GM19035 (cell line): Measurements from ENCODE around the gene BBS9.

Experiments
- ATAC-seq: cut with Tn5 transposase; IDR thresholded peaks from one replicate; pipeline ENCODE4 v1.9.1; 2021; ENCODE audit not compliant: unreplicated experiment

BBS9 gene

GRCh38 chr7:33639552-33640197 is 510.3 kb downstream of the BBS9 start:
- ATAC-seq: no peak

DNA sequence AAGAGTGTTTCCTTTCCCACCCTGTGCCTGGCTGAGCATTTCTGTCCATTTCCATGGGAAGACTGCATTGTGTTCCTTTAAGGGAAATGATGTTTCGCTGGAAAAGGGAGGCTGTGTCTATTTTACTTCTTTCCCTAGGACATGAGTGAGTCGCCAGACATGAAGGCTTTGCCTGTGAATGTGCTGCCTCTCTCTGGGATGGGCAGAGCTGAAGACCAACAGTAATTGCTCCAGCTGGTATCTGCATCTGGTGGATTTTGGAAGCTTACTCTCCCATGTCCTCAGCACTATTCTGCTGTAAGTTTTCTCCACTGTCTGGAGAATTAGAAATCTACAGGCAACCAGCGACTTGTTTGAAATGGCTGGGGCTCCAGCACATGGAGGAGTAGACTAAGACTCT is 511.4 kb downstream of the BBS9 start:
- ATAC-seq: no peak

GRCh38 chr7:33642312-33642711 is 512.9 kb downstream of the BBS9 start:
- no peak for ATAC-seq

DNA sequence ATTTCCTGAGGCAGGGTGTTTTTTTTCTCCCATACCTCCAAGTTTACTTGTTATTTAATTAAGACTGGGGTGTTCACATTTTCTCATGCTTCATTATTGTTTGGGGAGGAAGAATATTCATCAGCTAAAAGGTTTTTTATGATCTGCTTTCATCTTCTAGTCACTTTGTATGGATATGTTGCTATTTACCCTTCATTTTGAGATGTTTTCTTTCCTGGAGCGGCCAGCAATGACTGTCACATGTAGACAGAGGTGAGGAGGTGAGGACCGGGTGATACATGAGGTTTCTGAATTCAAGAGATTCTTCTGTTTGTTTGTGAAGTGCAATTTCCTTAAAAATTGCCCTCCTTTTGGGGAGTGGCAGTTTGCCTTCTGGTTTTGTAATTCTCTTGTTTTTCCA is 514.2 kb downstream of the BBS9 start:
- no peak for ATAC-seq

- ATAC-seq: no peak
Observed at GRCh38 chr7:33644489-33644888, 515.1 kb downstream of the BBS9 start.

DNA sequence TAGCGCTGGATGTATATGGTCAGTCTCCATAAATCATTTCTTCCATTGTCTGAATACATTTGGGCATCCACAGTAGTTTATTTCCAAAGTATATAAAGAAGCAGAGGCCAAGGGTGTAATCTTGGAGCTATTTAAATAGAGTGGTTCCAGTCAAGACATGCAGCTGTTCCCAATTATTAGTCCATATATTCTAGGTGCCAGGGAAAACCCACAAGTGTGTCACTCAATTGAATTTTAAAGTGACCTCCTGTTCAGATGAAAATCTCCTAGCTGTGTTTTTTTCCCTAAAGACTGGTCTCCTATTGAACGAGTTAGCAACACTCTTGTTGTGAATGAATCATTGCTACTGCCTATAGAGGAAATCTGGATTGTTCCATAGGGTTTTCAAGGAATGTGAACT is 515.7 kb downstream of the BBS9 start:
- ATAC-seq: no peak

DNA sequence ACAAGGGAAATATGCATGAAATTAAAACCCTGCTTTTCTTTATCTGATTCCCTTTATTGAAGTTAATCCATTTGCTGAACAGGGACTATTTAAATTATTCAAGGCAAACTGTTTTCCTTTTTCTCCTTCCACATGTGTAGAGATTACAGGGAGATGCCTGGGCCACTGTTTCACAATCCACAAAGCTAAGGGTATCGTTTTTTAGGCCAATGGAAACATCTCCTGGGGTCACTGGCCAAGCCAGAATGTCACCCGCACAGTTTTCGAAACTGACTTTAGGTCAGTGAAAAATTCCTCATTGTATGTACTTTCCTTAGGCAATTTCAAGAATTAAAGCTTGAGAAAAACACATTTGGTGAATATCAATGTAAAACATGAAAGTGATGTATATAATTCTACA is 516.8 kb downstream of the BBS9 start:
- no peak for ATAC-seq

DNA sequence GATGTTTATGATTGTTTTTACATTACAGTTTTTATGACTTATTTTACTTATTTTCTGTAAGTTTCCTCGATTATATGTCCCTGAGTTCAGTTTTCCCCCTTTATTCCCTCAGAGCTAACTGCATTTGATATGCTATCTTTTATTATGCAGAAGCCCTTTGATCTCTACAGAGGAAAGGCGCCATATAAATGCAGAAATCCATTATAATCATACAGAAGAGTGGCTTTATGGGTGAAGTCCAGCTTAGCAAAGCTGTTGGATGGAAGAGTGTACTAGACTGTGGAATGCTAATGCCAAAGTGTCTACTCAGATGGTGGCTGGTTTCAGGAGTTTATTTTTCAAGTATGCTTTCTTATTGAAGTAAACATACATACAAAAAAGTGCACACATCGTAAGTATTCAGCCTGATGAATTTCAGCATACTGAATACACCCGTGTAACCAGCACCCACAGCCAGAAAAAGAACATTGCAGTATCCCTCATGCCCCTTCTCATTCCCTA is 517.6 kb downstream of the BBS9 start:
- ATAC-seq: no peak

- ATAC-seq: no peak
Observed at GRCh38 chr7:33649476-33650441, 520.4 kb downstream of the BBS9 start.

DNA sequence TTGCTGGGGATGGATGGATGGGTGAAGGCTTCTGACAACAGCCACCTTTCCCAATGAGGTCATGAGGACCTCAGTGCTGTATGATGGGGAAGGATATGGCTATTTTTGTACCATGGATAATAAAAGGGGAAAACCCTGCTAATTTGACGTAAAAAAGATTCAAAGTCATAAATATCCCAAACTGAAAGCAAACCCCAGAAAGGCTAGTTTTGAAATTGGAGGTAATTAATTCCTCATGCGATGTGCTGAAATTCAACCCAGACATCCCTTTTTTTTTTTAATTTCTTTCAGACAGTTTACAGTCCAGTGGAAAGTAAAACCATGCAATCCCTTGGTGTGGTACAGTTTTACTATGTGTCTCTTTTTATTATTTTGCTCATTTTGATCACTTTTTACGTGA is 521.5 kb downstream of the BBS9 start:
- no peak for ATAC-seq

DNA sequence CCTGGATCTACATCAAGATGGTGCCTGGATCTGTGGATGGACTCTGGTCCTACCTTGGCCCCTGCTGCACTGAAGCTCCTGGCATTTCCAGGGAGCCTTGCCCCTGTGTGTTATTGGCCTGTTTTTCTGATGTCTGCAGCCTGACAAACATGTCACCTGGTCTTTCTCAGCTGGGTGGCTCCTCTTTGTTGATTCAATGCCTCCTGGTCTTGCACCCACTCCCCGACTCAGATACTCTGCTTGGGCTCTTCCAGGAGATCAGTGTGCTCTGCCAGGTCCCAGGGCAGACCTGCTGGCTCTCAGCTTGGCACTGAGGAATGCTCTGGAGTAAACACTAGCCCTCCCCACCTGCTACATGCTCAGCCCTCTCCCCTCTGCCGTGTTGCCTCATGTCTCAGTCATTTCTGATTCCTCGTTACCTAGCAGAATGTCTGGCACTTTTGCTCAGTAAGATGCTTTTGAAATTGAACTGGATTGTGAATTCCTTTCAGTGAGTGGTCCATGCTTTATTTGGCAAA is 522.7 kb downstream of the BBS9 start:
- ATAC-seq: no peak

GRCh38 chr7:33654676-33655075 is 525.3 kb downstream of the BBS9 start:
- no peak for ATAC-seq
